Suprapubic skin (tissue), 4 donors: ENCODE data around the gene ATF7IP2. TPM values are rescaled to one million over a fixed set of nuclear protein-coding genes. Genes with fewer than 3 reads are reported as not detected.

ENCODE experiments used
- DNase-seq, 2 donors: peaks; one replicate each; pipeline ENCODE4 v3.0.0-alpha.2; 2019; ENCODE audit warnings: low spot score in 2 of 2
- H3K27ac ChIP-seq: fragments of 200-600 bp; sonication (generic); one replicate; pipeline ENCODE4 v1.5.1; 2019
- H3K27me3 ChIP-seq: fragments of 200-600 bp; sonication (generic); one replicate; pipeline ENCODE4 v1.5.1; 2019
- H3K36me3 ChIP-seq: fragments of 200-600 bp; sonication (generic); one replicate; pipeline ENCODE4 v1.5.1; 2019
- H3K4me1 ChIP-seq: fragments of 200-600 bp; sonication (generic); one replicate; pipeline ENCODE4 v1.5.1; 2019
- H3K4me3 ChIP-seq: fragments of 200-600 bp; sonication (generic); one replicate; pipeline ENCODE4 v1.5.1; 2019; ENCODE audit warnings: mild to moderate bottlenecking
- H3K9me3 ChIP-seq: fragments of 200-600 bp; sonication (generic); one replicate; pipeline ENCODE4 v1.5.1; 2019
- EP300 ChIP-seq: sonication (generic); formaldehyde crosslinking; IDR thresholded peaks from one replicate; pipeline ENCODE4 v1.6.1; 2017; ENCODE audit warnings: antibody characterized with exemption
- POLR2A ChIP-seq, 2 donors: fragments of 450-650 bp; IDR thresholded peaks; one replicate each; pipeline ENCODE4 v1.6.1; 2017; ENCODE audit warnings: antibody characterized with exemption in 2 of 2, mild to moderate bottlenecking in 2 of 2, moderate library complexity in 2 of 2
- POLR2AphosphoS5 ChIP-seq, 3 donors: sonication (generic); formaldehyde crosslinking; IDR thresholded peaks; one replicate each; pipeline ENCODE4 v1.6.1; 2017; ENCODE audit warnings: antibody characterized with exemption in 3 of 3
- WGBS: methylation state at CpG from one replicate; pipeline ENCODE4 v1.1.5; 2018; 5-methylcytosine and 5-hydroxymethylcytosine counted together
- total RNA-seq, 4 donors: library from RNA; depleted of rRNA; stranded (reverse); fragments of >200 nt; gene quantifications; one replicate each; pipeline ENCODE4 v1.1.0, GENCODE V29; 2016
- TF ChIP-seq, protein P1 (sequence below), 2 donors: fragments of 200-600 bp in 1 of 2; fragments of 450-650 bp in 1 of 2; sonication (generic) in 1 of 2; IDR thresholded peaks; one replicate each; pipeline ENCODE4 v1.5.1; 2016 to 2019; ENCODE audit warnings: antibody characterized with exemption in 2 of 2, mild to moderate bottlenecking in 1 of 2, moderate library complexity in 1 of 2

The ATF7IP2 gene
- total RNA-seq, 4 donors from 2014 or later, result 2.8 to 22.6 (median 10.1) TPM

DNA sequence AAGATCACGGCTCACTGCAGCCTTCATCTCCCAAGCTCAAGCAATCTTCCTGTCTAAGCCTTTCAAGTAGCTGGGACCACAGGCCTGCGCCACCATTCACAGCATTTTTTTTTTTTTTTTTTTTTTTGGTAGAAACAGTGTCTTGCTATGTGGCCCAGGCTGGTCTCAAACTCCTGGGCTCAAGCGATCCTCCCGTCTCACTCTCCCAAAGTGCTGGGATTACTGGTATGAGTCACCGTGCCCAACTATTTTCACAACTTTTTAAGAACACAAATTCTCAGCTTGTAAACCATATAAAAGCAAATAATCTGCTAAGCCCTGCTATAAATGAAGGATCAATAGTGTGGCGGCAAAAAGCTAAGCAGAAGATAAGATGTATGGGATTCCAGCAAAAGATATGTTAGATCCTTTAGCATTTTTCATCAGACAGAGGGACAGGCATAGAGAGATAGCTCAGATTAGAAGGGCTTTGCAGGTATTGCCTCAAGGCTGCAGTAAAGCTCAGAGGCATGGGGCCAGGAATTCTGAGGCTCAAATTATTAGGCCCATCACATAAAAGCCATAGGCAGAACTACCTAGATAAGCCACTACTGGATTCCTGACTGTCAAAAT, 139.5 kb downstream of the ATF7IP2 start:
- 95% methylated on average over 6 of the region's 6 CpGs for WGBS
- Histone ChIP-seq H3K36me3 (peaks cover 49% of the 10 kb centered on the region), H3K4me1 (no peaks in the 10 kb centered on the region), H3K4me3 (no peak overlapping the region), H3K9me3 (no peaks in the 10 kb centered on the region), H3K27me3 (no peaks in the 10 kb centered on the region), H3K27ac (no peak overlapping the region)
- DNase-seq, result no peak
- TF ChIP-seq, protein P1, sequence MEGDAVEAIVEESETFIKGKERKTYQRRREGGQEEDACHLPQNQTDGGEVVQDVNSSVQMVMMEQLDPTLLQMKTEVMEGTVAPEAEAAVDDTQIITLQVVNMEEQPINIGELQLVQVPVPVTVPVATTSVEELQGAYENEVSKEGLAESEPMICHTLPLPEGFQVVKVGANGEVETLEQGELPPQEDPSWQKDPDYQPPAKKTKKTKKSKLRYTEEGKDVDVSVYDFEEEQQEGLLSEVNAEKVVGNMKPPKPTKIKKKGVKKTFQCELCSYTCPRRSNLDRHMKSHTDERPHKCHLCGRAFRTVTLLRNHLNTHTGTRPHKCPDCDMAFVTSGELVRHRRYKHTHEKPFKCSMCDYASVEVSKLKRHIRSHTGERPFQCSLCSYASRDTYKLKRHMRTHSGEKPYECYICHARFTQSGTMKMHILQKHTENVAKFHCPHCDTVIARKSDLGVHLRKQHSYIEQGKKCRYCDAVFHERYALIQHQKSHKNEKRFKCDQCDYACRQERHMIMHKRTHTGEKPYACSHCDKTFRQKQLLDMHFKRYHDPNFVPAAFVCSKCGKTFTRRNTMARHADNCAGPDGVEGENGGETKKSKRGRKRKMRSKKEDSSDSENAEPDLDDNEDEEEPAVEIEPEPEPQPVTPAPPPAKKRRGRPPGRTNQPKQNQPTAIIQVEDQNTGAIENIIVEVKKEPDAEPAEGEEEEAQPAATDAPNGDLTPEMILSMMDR (IDR thresholded peaks at IDR 0.05), result no peak
- TF ChIP-seq POLR2AphosphoS5 (IDR thresholded peaks at IDR 0.05) (no peak), POLR2A (IDR thresholded peaks at IDR 0.05) (no peak), EP300 (no peak)

DNA sequence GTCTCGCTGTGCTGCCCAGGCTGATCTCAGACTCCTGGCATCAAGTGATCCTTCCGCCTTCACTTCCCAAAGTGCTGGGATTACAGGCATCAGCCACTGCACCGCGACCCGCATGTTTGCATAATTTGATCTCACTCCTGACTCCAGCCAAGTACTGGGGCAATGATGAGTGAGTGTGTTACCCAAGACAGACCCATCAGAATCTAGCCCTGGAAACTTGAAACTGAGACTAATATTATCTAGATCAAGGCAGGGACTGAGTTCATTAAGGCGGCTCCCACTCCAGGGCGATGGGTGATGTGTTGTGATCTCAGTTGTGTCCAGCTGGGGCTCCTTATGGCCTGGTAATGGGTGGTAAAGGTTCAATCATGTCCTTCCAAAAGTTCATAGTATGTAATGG, 141.1 kb downstream of the ATF7IP2 start:
- TF ChIP-seq POLR2AphosphoS5 (IDR thresholded peaks at IDR 0.05) (no peak), EP300 (no peak), POLR2A (IDR thresholded peaks at IDR 0.05) (no peak)
- TF ChIP-seq, protein P1 (IDR thresholded peaks at IDR 0.05), result no peak

DNA sequence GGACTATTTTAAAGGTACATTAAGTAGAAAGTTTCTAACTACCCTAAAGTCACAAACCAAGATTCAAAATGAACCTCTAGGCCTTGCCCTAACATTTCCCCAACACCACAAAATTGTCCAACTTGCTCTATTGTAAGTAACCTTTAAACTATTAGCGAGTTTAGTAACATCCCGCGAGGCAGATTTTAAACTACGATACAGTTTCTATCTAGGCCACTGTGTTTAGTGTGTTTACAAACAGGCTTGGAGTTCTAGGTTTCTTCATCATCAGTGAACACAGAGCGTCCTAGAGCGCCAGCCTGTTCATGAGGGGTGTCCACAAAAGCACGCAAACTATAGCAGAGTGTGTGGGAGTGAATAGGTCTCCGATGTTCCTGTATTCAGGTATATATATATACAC, 142.8 kb downstream of the ATF7IP2 start:
- 96% methylated on average over 8 of the region's 8 CpGs for WGBS
- H3K27ac ChIP-seq, result no peak overlapping the region
- TF ChIP-seq, protein P1 (IDR thresholded peaks at IDR 0.05), result no peak
- no peak for TF ChIP-seq POLR2A (IDR thresholded peaks at IDR 0.05)
- TF ChIP-seq POLR2AphosphoS5 (IDR thresholded peaks at IDR 0.05), result no peak
- TF ChIP-seq EP300, result no peak
- no peaks in the 10 kb centered on the region for H3K27me3 ChIP-seq
- H3K4me3 ChIP-seq, result no peak overlapping the region
- H3K4me1 ChIP-seq, result no peaks in the 10 kb centered on the region
- H3K36me3 ChIP-seq, result peaks cover 74% of the 10 kb centered on the region
- no peaks in the 10 kb centered on the region for H3K9me3 ChIP-seq
- no peak for DNase-seq

More for the DNA sequence above, 141.1 kb downstream of the ATF7IP2 start:
- Histone ChIP-seq H3K9me3 (no peaks in the 10 kb centered on the region), H3K4me1 (no peaks in the 10 kb centered on the region), H3K27me3 (no peaks in the 10 kb centered on the region), H3K36me3 (peaks cover 66% of the 10 kb centered on the region), H3K27ac (no peak overlapping the region), H3K4me3 (no peak overlapping the region)
- WGBS, result 84% methylated on average over 7 of the region's 7 CpGs
- DNase-seq, result no peak

GRCh38 chr16:10529895-10530669, 144.2 kb downstream of the ATF7IP2 start:
- no peaks in the 10 kb centered on the region for H3K4me1 ChIP-seq
- H3K4me3 ChIP-seq, result no peak overlapping the region
- DNase-seq, result no peak
- no peak for TF ChIP-seq POLR2A (IDR thresholded peaks at IDR 0.05)
- TF ChIP-seq, protein P1 (IDR thresholded peaks at IDR 0.05), result no peak
- TF ChIP-seq POLR2AphosphoS5 (IDR thresholded peaks at IDR 0.05), result no peak
- TF ChIP-seq EP300, result no peak
- WGBS, result 63% methylated on average over 1 of the region's 1 CpG
- H3K9me3 ChIP-seq, result no peaks in the 10 kb centered on the region
- no peak overlapping the region for H3K27ac ChIP-seq
- H3K27me3 ChIP-seq, result no peaks in the 10 kb centered on the region
- H3K36me3 ChIP-seq, result peaks cover 82% of the 10 kb centered on the region

DNA sequence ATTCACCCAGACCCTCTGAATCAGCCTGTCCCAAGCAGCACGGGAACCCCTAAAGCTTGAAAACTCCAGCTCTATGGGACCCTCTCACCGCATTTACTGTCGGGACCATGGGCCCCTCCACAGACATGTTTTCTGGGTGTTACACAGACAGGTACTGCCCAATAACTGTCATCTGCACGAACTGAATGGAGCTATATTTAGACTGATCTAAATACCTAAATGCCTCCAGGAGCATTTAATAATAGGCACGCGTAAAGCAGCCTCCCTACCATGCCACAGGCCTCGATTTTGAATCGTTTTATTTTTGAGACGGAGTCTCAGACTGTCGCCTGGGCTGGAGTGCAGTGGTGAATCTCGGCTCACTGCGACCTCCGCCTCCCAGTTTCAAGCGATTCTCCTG, 144.8 kb downstream of the ATF7IP2 start:
- no peaks in the 10 kb centered on the region for H3K9me3 ChIP-seq
- H3K4me1 ChIP-seq, result no peaks in the 10 kb centered on the region
- no peaks in the 10 kb centered on the region for H3K27me3 ChIP-seq
- TF ChIP-seq EP300, result no peak
- TF ChIP-seq, protein P1 (IDR thresholded peaks at IDR 0.05), result no peak
- no peak for TF ChIP-seq POLR2A (IDR thresholded peaks at IDR 0.05)
- TF ChIP-seq POLR2AphosphoS5 (IDR thresholded peaks at IDR 0.05), result no peak
- DNase-seq, result no peak
- 72% methylated on average over 14 of the region's 14 CpGs for WGBS
- H3K36me3 ChIP-seq, result peaks cover 85% of the 10 kb centered on the region
- H3K4me3 ChIP-seq, result no peak overlapping the region
- no peak overlapping the region for H3K27ac ChIP-seq
